Posterior cingulate gyrus (tissue), 11 donors: ENCODE data around the gene TRPM6.

Experiments
- DNase-seq, 10 donors: peaks; one replicate each; pipeline versions ENCODE4 v3.0.0 to v3.0.0-alpha.2; 2020 to 2021; ENCODE audit warnings: mixed read lengths in 3 of 10
- intact Hi-C: fragments of 100-400 bp; cut with DNase I; formaldehyde crosslinking; loops from one replicate; pipeline ENCODE4 v1.15.1; 2023

TRPM6 gene

DNA sequence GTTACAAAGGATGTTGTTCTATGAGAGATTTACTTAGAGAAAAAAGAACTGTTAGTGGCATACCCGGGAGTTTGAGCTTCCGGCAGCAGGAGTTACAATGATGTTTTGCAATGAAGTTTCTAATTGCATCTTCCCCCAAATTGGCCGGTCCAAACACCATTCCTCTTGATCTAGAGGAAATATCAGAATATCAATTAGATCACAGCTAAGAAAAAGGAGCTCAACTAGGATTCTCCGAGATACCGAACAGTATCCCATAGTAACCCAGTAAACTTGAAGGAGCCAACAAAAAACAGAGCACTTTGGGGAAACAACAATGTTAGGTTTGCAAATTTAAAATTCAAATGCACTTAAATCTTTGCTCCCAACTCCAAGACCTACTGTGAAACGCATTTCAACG, 159.5 kb downstream of the TRPM6 start:
- intact Hi-C loops, result no loop called here
- DNase-seq, result no peak

DNA sequence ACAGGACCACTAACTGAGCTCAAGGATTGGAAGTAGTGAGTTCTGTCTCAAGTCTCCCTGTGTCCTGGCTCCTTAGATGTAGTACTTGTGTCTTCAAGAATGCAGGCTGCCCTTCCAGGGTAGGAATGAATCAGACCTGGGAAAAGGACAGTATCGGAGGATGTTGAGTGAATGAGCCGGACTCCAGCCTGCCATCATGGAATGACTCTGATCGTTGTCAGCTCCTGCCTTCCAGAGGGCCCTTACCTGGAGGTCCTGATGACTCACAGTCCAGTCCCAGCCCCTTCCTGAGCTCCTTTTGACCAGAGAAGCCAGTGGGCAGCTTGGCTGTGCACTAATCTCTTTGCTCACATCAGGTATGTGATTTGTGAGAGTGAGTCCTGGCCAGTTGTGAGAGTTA, 161.1 kb downstream of the TRPM6 start:
- intact Hi-C loops, result no loop called here
- no peak for DNase-seq

DNA sequence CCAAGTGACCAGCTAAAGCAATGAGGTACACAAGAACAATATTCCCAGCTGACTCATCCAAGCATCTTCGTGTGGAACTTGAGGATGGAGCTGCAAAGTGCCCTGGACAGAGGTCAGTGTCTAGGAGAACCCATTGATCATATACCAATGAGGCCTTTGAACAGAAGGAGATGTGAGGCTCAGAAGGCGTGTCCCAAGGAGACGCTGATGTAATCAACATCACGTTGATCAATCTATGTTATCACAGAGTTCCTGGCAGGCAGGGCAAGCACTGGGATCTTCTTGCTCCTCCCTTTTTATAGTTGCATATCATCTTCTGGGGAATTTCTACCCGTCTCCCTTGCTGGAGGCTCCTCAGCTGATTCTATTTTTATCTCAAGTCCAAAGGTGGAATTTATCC, 163.4 kb downstream of the TRPM6 start:
- intact Hi-C loops, result no loop called here
- no peak for DNase-seq

DNA sequence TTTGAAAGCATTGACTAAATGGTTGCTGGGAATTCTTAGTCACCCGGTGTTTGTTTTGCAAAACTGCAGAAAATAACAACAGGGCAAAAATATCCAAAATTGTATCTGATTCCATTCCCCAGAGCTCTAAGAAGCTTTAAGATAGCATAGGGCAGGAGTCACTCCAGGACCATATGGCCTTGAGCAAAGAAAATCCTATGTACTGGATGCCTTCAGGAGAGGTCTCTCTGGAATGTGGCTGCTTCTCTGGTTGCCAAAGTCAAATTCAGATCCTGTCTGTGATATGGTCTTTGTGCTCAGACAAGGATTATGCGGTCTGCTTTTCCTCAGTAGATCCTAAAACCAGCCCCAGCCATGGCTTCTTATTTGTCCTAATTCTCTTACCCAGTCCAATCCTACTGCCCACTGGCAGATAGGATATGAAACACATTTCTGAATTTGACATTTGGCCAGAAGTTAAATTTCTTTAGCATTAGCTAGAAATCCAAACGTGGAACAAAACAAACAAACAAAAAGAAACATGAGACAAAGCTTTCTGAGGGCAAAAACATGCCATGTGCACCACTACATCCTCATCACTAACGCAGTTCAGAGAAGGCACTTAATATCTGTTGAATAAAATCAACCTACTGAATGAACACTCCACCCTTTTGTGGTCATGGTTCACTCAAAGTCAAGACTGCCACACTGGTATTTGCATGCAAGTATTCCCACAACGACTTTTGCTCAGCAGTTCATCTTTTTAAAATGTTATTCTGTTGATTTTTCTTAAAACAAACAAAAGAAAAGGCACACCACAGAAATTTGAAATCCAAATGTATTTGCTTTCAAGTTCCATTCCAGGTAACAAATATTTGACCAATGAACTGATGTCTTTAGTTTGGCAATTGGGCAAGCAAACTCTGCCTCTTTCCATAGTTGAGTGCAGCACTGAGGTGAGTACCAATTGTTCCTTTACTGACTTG, 165.7 kb downstream of the TRPM6 start:
- intact Hi-C loops, result no loop called here
- no peak for DNase-seq

DNA sequence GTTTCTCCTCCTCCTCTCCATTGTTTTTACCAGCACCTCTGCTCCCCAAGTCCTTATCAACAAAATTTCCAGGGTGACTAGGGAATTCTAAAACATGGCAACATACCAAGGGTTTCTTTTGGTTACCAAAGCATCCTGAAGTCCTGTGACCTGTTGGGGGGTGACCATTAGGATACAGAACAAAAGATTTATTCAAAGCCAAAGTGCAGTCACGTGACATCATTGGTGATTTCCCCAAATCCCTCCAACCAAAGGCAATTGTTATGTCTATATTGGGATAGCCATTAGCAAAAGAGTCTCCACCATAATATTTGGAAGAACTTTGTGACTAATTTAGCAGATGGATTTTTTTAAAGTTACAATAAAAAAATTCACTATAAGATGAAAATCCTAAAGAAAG, 168.4 kb downstream of the TRPM6 start:
- DNase-seq, result no peak
- intact Hi-C loops, result no loop called here

DNA sequence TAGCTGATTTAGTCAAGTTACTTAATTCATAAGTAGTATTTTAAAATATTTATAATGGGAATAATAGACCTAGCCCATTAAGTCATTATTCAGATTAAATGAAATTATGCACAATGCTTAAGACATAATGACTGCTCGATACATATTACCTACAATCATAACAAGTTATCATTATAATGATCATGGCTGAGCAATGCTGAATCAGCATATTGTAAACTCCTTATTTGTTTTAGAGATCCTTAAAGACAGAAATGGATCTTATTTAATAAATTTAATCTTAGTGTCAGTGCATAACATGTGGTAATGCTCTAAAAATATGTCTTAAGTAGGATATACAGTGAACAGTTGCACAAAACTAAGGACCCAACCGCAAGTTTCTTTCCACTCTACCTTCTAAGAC, 169.0 kb downstream of the TRPM6 start:
- no peak for DNase-seq
- intact Hi-C loops, result no loop called here

DNA sequence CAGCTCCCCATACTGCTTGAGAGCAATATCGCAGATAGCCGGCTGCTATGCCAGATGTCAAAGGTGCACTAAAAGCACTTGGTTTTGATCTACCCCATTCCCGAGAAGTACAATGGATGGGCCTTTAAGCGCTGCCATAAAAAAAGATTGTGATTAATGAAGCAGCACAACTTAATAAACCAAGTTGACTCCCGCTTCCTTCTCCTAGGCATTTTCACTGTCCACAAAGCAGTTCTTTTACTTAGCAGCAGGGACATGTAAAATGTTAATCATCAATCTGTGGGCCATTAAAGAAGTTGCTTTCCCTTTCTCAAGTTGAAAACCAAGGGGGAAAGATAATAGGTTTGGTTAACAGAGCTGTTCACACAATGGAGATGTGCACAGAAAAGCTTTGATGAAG, 176.4 kb downstream of the TRPM6 start:
- intact Hi-C loops, result no loop called here
- DNase-seq, result no peak

DNA sequence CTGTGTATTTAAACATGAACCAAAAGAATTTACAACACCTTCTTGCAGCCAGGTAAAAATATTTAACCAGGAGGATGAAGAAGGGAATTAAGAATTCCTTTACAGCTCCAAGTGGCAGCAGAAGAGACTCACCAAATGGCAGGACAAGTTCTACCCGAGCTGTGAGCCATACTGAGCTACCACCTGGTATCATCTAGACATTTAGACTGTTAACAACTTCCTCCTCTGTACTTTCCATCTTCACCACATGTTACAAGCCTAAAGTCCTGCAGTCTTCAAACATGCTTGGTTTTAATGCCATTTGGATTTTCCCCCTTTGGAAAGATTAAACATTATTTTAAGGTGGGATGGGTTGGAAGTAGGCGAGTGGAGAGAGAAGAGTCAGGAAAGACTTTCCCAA, 190.2 kb downstream of the TRPM6 start:
- no peak for DNase-seq
- intact Hi-C loops, result no loop called here

DNA sequence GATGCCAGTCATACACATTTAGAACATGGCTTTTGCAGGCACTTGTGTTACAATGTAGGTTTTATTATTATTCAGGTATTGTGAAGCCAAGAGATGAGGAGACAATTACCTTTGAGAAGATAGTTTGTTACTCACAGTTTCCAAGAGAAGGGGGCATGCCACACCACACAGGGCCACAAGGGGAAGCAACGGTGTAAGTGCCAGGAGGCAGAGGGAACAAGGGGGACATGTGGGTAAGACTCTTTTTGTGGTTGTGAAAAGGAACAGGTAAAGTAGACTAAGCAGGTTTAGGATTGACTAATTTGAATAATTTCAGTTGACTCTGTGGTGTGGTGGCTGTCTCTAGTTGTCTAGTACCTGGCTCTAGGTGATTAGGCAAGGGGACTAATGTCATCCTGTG, 191.2 kb downstream of the TRPM6 start:
- intact Hi-C loops, result no loop called here
- DNase-seq, result no peak

DNA sequence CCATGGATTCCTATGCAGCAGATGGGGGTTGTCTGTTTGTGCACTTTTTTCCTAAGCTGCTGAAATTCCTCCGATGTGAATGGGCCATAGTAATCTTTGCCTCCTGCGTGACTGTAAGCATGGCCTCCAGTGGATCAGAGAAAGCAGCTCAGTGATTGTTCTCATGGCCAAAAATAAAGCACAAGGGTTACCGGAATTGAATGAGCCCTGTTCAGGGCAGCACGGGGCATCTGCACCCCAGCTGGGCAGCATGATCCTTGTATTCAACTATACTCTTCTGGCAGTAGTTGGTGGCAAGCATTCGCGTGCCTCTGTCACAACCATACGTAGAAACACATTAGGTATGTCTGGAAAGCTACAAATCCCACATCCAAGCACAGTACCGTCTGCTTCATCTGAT, 196.7 kb downstream of the TRPM6 start:
- intact Hi-C loops, result no loop called here
- no peak for DNase-seq

DNA sequence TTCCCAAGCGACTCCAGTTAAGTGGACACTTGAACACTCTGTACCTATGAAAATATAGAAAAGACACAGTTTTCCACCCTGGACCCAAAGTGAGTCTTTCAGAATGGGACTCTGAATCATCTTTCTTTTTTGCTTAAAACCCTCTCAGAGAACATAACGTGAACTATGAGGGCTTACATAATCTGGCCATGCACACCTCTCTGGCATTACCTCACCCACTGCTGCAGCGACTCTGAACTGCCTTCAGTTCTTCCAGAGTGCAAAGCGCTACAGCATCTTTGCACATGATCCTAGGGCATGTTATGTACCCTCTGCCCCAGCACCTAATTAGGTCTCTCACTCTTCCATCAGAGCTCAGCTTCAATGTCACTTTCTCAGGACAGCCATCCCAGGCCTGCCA, 204.4 kb downstream of the TRPM6 start:
- intact Hi-C loops, result no loop called here
- peak in 4 of 10 donors; percentile 16 to 75 (median 51) for DNase-seq

DNA sequence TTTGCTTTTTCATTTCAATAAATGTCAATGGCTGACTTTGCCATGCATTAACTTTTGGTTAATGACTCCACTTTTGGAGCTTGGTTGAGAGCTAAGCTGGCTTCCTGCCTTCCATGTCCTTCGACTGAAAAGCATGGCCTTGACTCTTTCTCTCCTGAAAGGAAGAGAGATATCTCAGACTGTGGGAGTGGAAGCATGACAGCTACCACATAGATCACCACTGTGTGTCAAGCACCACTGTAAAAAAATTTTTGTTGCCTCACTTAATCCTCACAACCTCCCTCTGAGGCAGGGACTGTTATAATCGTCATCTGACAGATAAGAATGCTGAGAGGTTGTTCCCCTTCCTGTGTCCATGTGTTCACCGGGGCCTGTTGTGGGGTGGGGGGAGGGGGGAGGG, 205.8 kb downstream of the TRPM6 start:
- intact Hi-C loops, result no loop called here
- no peak for DNase-seq

DNA sequence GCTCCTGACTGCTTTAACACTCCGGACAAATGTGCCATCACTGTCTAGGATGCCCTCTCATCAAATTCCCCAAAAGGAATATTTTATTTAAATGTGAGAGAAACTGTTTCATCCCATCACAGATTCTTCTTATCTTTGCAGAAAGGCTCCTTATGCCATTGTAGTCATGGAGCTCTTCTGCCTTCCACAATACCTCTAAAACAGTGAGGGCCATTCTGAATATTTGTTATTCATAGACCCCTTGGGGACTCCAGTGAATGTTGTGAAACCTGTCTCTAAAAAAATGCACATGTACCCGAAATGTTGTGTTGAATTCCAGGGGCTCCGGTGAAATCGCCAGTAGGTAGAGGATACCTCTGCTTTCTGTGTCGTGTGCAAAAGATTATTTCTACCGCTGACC, 213.6 kb downstream of the TRPM6 start:
- intact Hi-C loops, result no loop called here
- DNase-seq, result no peak
